IMR-90 (cell line): ENCODE data around the gene MTCH2. TPM values are rescaled to one million over a fixed set of nuclear protein-coding genes. Genes with fewer than 3 reads are reported as not detected.
A peak's percentile ranks its signal among the peaks of the same experiment; 100 is the strongest.

ENCODE experiments used
- ATAC-seq: fragments of 200-7000 bp; cut with Tn5 transposase; 2 replicates; pipeline ENCODE4 v1.9.1; 2020; ENCODE audit warnings: low read depth, mild to moderate bottlenecking, moderate library complexity
- BruUV-seq: library from RNA; stranded (reverse); fragments of 400-500 nt; replicated peaks from 2 replicates; lab custom pipeline; 2021; lab: Mats Ljungman, UMichigan
- CTCF ChIA-PET: fragments of 300-600 bp; formaldehyde crosslinking; extraction: SDS; loops from one replicate; lab custom pipeline; 2021; ENCODE audit warnings: antibody characterized with exemption; lab: Yijun Ruan, JAX
- POLR2A ChIA-PET: fragments of 300-600 bp; sonication (Branson Sonifier 250); formaldehyde crosslinking; loops from one replicate; lab custom pipeline; 2022; ENCODE audit warnings: antibody characterized with exemption; ENCODE audit not compliant: unreplicated experiment; lab: Charles Lee
- DNase-seq: peaks from one replicate; pipeline ENCODE4 v3.0.0; 2013
- H2AFZ ChIP-seq: replicated peaks from 2 replicates; pipeline ENCODE3; 2013; ENCODE audit warnings: low read length, mild to moderate bottlenecking; ENCODE audit not compliant: poor library complexity
- H2AK5ac ChIP-seq: 2 replicates; pipeline ENCODE4 v1.6.1; 2013; ENCODE audit warnings: low read depth, low read length, inconsistent platforms
- H2AK9ac ChIP-seq: replicated peaks from 2 replicates; pipeline ENCODE3; 2013; ENCODE audit warnings: mild to moderate bottlenecking, low read depth, low read length, moderate library complexity; ENCODE audit not compliant: poor library complexity
- H2BK120ac ChIP-seq: 2 replicates; pipeline ENCODE4 v1.6.1; 2013; ENCODE audit warnings: low read depth, low read length, inconsistent platforms
- H2BK15ac ChIP-seq: 3 replicates; pipeline ENCODE4 v1.6.1; 2013; ENCODE audit warnings: low read depth, low read length, inconsistent platforms
- H2BK20ac ChIP-seq: 2 replicates; pipeline ENCODE4 v1.6.1; 2013; ENCODE audit warnings: low read depth, mild to moderate bottlenecking, inconsistent platforms, low read length, moderate library complexity
- H2BK5ac ChIP-seq: 2 replicates; pipeline ENCODE4 v1.6.1; 2013; ENCODE audit warnings: mild to moderate bottlenecking, low read depth, low read length, inconsistent platforms; ENCODE audit not compliant: poor library complexity, severe bottlenecking
- H3K14ac ChIP-seq: replicated peaks from 2 replicates; pipeline ENCODE4 v1.6.1; 2013; ENCODE audit warnings: low read depth, low read length, inconsistent platforms
- H3K18ac ChIP-seq: 2 replicates; pipeline ENCODE4 v1.6.1; 2013; ENCODE audit warnings: low read depth, low read length, control low read depth
- H3K23ac ChIP-seq: 2 replicates; pipeline ENCODE4 v1.6.1; 2013; ENCODE audit warnings: low read depth, low read length, inconsistent platforms
- H3K27ac ChIP-seq: 2 replicates; pipeline ENCODE4 v1.5.1; 2013; ENCODE audit warnings: mild to moderate bottlenecking, control low read depth, low read length; ENCODE audit not compliant: insufficient read depth
- H3K27me3 ChIP-seq: 2 replicates; pipeline ENCODE4 v1.6.1; 2013; ENCODE audit warnings: low read length; ENCODE audit not compliant: control insufficient read depth, insufficient read depth
- H3K36me3 ChIP-seq: 2 replicates; pipeline ENCODE4 v1.6.1; 2013; ENCODE audit warnings: low read length, mixed read lengths; ENCODE audit not compliant: control insufficient read depth, insufficient read depth
- H3K4ac ChIP-seq: 2 replicates; pipeline ENCODE4 v1.6.1; 2013; ENCODE audit warnings: low read depth, low read length, inconsistent platforms
- H3K4me1 ChIP-seq: 2 replicates; pipeline ENCODE4 v1.6.1; 2013; ENCODE audit warnings: low read length, mixed read lengths; ENCODE audit not compliant: control insufficient read depth, insufficient read depth
- H3K4me2 ChIP-seq: 2 replicates; pipeline ENCODE4 v1.6.1; 2013; ENCODE audit warnings: low read depth, mild to moderate bottlenecking, control low read depth, low read length, moderate library complexity
- H3K4me3 ChIP-seq: 2 replicates; pipeline ENCODE4 v1.5.1; 2013; ENCODE audit warnings: low read depth, mild to moderate bottlenecking, control low read depth, low read length, moderate library complexity; ENCODE audit not compliant: insufficient read depth
- H3K56ac ChIP-seq: 2 replicates; pipeline ENCODE4 v1.6.1; 2013; ENCODE audit warnings: low read length, inconsistent platforms; ENCODE audit not compliant: insufficient read depth; ENCODE audit errors: extremely low read depth
- H3K79me1 ChIP-seq, 2 experiments: 2 replicates each; pipeline ENCODE4 v1.6.1; 2013; ENCODE audit warnings: low read length in 2 of 2, inconsistent platforms in 1 of 2, low read depth in 1 of 2
- H3K9ac ChIP-seq: 2 replicates; pipeline ENCODE4 v1.6.1; 2013; ENCODE audit warnings: low read depth, low read length, control low read depth
- H3K9me1 ChIP-seq: 2 replicates; pipeline ENCODE4 v1.6.1; 2013; ENCODE audit warnings: low read length, inconsistent platforms; ENCODE audit not compliant: insufficient read depth
- H3K9me3 ChIP-seq: 2 replicates; pipeline ENCODE4 v1.6.1; 2013; ENCODE audit warnings: low read length; ENCODE audit not compliant: control insufficient read depth, insufficient read depth
- H4K20me1 ChIP-seq: 2 replicates; pipeline ENCODE4 v1.6.1; 2013; ENCODE audit warnings: low read length, inconsistent platforms; ENCODE audit not compliant: insufficient read depth
- H4K5ac ChIP-seq: 2 replicates; pipeline ENCODE4 v1.6.1; 2013; ENCODE audit warnings: mild to moderate bottlenecking, low read depth, low read length, control low read depth
- H4K8ac ChIP-seq, 2 experiments: 2 replicates each; pipeline ENCODE4 v1.6.1; 2013; ENCODE audit warnings: low read depth in 2 of 2, low read length in 2 of 2, control low read depth in 1 of 2, inconsistent platforms in 1 of 2
- H4K91ac ChIP-seq: 2 replicates; pipeline ENCODE4 v1.6.1; 2013; ENCODE audit warnings: low read depth, low read length, inconsistent platforms; ENCODE audit not compliant: insufficient read depth
- ELK1 ChIP-seq: fragments of 150-350 bp; IDR thresholded peaks from 2 replicates; pipeline ENCODE4 v1.6.1; 2016; ENCODE audit warnings: low read depth, mild to moderate bottlenecking, low read length, moderate library complexity, borderline replicate concordance
- MAFK ChIP-seq: IDR thresholded peaks from 2 replicates; pipeline ENCODE4 v1.6.1; 2012; ENCODE audit warnings: low read depth, low read length, improper control_type of control experiment
- NFE2L2 ChIP-seq: fragments of 150-350 bp; IDR thresholded peaks from 2 replicates; pipeline ENCODE4 v1.6.1; 2016; ENCODE audit warnings: low read depth, mild to moderate bottlenecking, low read length
- WGBS, 2 experiments: methylation state at CpG; one replicate each; pipeline versions ENCODE4 v1.1.5 to v1.1.7; 2013; ENCODE audit warnings: missing lambda C conversion rate in 2 of 2; ENCODE audit not compliant: insufficient read length in 1 of 2; ENCODE audit errors: extremely low coverage in 2 of 2; 5-methylcytosine and 5-hydroxymethylcytosine counted together
- dilution Hi-C: fragments of 300-500 bp; cut with HindIII; formaldehyde crosslinking; loops from one replicate; pipeline ENCODE4 v1.14.3; 2018; ENCODE audit warnings: low sequenced_read_pairs; ENCODE audit not compliant: unreplicated experiment
- in situ Hi-C: fragments of 300-500 bp; cut with MboI; formaldehyde crosslinking; loops from 3 replicates; pipeline ENCODE4 v1.14.3; 2019; ENCODE audit warnings: low sequenced_read_pairs, inconsistent platforms, mixed read lengths
- intact Hi-C: fragments of 100-400 bp; cut with micrococcal nuclease; formaldehyde crosslinking; loops from 2 replicates; pipeline ENCODE4 v1.10.0; 2022
- polyA plus RNA-seq, 3 experiments: library from polyadenylated mRNA; depleted of rRNA; stranded (reverse); fragments of >200 nt; gene quantifications; 2 replicates each; pipeline ENCODE4 v1.2.3, GENCODE V29; 2012; ENCODE audit warnings: low replicate concordance in 1 of 3
- total RNA-seq: library from RNA; depleted of rRNA; stranded (reverse); fragments of >200 nt; gene quantifications from 2 replicates; pipeline ENCODE4 v1.2.3, GENCODE V29; 2012

MTCH2 gene
- total and polyA plus RNA-seq, 2 of the 4 experiments (the other 2 are of a cell fraction) = 103 to 163 TPM

- H3K9ac ChIP-seq = no peak overlapping the region
- H3K27ac ChIP-seq = no peak overlapping the region
- H3K9me1 ChIP-seq = no peaks in the 10 kb centered on the region
- no peak overlapping the region for H2AK5ac ChIP-seq
- BruUV-seq = no TSS peak
- H3K18ac ChIP-seq = no peak overlapping the region
- TF ChIP-seq MAFK (no peak), ELK1 (no peak), NFE2L2 (no peak)
- no peak overlapping the region for H4K91ac ChIP-seq
- ChIA-PET CTCF (interaction anchor here (1.1 kb wide), 1 partner anchor 11 kb away, joined by 7 read pairs; no protein-coding TSS in a partner anchor), POLR2A (no interaction called here)
- DNase-seq (no peak), ATAC-seq (no peak)
- intact Hi-C loops = no loop called here
- in situ Hi-C loops = no loop called here
- no peaks in the 10 kb centered on the region for H4K20me1 ChIP-seq
- dilution Hi-C loops = no loop called here
- no CpG with 5 or more reads among the region's 6 CpGs for WGBS, 2 experiments
- H3K9me3 ChIP-seq = no peaks in the 10 kb centered on the region
- H3K27me3 ChIP-seq = no peaks in the 10 kb centered on the region
- H3K14ac ChIP-seq = no peak overlapping the region
- H2BK15ac ChIP-seq = no peak overlapping the region
- no peak overlapping the region for H3K56ac ChIP-seq
- no peak overlapping the region for H3K4me2 ChIP-seq
- H3K36me3 ChIP-seq = no peaks in the 10 kb centered on the region
- H2BK5ac ChIP-seq = no peak overlapping the region
- H3K23ac ChIP-seq = no peak overlapping the region
- H2AFZ ChIP-seq = no peak overlapping the region
- H2BK120ac ChIP-seq = no peak overlapping the region
- H3K79me1 ChIP-seq = no peaks in the 10 kb centered on the region
- H4K8ac ChIP-seq = no peak overlapping the region
- no peak overlapping the region for H3K4ac ChIP-seq
- no peak overlapping the region for H2BK20ac ChIP-seq
- H3K4me3 ChIP-seq = no peak overlapping the region
- H3K4me1 ChIP-seq = peaks cover 3% of the 10 kb centered on the region; the same call in 1 of the 2 replicates
- H2AK9ac ChIP-seq = peak overlapping the region; percentile 78
- H4K5ac ChIP-seq = no peak overlapping the region
These were observed 27.5 kb upstream of the MTCH2 start for GRCh38 chr11:47669856-47670255.
